NCI-H524 (cell line): ENCODE data around the gene GALNT15.

Experiments used
- DNase-seq, 2 experiments: peaks; one replicate each; lab custom pipeline; 2025; lab: John Stamatoyannopoulos, UW

GALNT15 gene

DNA sequence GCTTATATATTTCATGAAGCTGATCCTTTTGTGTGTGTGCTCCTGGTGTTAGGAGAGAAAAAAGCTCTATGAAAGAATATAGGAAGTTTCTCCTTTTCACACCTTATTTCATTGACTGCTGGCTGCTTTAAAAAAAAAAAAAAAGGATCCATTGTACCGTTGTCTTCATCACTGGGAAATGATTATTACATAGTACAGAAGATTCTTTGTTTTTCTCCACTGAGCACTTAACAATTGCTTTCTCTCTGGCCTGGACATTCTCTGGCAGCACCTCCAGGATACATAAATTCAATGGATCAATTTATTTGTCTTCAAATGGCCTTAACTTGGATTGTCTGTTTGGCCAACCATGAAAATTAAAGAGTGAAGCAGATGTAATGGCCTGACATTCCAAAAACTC, 53.1 kb downstream of the GALNT15 start:
- DNase-seq = no peak

DNA sequence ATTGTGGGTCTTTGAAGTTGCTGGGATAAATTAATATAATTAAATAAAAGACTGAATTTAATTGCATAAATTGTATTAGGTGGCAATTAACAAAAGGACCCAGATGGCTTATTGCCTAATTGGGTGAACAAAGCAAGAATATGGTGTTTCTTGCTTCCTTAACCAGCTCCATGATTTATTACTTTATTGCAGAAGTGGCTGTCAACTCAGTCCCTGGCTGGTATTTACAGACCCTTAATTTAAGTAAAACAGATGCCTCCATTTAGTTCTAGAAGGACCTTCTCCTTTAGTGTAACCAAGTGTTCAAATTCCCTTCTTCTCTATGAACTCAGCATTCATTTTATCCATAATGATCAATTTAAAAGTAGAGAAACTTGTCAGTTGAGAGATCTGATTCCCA, 55.2 kb downstream of the GALNT15 start:
- DNase-seq = peak in 1 of 2 experiments; percentile 30

DNA sequence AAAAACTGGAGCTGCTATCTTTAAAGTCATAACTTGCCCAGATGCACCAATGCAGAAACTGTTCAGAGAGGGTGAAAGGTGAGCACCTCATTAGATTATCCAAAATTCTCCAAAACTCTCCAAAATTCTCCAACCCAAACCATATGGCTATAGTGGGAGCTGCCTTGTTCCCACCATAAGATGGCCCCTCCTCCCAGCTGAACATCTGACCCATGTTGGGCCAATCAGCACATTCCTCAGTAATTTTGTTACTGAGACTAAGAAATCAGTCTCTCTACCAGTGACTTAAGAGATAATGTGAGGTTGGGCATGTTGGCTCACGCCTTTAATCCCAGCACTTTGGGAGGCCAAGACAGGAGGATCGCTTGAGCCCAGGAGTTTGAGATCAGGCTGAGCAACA, 57.5 kb downstream of the GALNT15 start:
- no peak for DNase-seq

DNA sequence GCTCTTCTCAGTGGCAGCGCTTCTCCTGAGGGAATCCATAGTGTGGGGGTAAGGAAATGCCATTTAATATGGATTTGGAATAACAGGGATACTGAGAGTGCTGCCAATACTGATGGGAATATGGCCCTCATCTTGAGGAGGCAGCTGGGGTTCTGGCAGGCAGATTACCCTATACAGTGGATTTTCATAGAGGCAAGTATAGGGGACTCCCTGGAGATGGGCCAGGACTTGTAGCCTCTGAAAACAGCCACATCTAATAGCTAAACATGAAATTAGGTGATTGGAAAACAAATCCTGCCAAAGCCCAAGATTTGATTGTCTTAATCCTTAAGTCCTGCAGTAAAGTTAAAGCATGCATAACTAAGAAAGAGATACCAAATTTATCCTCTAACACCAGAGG, 59.3 kb downstream of the GALNT15 start:
- no peak for DNase-seq

DNA sequence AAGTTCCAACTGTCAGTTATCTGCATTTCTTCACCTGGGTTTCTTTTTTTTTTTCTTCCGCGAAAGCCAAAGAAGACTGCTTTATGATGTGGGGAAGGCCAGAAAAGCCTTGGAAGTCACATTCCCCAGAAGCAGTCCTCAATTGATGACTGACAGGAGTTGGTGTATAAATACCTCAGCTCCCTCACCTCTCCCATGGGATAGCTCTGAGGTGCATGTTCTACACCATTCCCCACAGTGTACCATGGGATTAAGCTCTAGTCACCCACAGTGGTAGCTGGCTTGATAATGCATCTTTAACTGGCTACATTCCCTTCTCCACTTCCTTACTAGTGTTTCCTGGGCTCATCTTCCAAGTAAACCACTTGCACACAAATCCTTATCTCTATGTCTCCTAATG, 59.8 kb downstream of the GALNT15 start:
- DNase-seq = no peak

DNA sequence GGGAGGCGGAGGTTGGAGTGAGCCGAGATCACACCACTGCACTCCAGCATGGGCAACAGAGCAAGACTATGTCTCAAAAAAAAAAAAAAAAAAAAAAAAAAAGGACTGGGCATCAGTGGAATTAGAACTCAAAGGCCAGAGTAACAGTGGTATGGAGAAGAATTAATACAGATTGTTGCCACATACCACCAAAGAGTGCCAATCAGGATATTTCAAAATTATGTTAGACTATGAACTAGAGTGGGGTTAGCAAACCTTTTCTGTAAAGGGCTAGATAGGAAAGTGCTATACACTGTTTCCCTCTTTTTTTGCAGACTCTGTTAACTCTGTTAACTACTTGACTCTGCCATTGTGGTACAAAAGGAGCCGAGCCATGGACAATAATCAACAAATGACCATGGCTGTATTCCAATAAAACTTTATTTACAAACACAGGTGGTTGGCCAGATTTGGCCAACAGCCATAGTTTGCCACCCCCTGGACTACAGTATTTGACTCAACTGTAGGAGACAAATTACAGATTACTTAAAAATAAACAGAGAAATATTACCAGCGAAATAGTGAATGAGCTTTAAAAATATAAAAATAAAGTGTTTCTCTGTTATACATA, 61.7 kb downstream of the GALNT15 start:
- no peak for DNase-seq

DNA sequence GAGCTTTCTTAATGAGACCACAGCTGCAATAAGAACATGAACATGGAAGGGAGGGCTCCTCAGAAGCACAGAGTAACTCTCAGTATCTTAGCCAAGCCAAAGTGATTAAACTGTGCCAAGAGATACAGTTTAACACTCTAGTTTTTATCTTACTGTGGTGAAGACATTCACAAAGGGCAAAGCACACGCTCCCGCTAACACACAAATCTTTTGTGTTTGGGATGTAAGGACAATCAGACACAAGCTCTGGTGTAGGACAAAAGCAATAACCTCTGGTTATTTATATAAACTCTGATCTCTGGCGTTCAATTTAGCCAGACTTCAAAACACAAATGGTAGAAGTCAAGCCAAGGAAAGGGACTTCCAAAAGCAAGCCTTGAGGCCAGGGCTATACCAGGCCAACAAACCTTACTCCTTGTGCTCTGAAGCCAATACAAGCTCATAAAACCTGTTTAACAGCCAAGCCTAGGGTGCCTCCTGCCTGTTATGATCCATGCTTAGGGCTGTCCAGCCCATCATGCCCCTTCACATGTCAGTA, 62.4 kb downstream of the GALNT15 start:
- peak in 1 of 2 experiments; percentile 10 for DNase-seq

DNA sequence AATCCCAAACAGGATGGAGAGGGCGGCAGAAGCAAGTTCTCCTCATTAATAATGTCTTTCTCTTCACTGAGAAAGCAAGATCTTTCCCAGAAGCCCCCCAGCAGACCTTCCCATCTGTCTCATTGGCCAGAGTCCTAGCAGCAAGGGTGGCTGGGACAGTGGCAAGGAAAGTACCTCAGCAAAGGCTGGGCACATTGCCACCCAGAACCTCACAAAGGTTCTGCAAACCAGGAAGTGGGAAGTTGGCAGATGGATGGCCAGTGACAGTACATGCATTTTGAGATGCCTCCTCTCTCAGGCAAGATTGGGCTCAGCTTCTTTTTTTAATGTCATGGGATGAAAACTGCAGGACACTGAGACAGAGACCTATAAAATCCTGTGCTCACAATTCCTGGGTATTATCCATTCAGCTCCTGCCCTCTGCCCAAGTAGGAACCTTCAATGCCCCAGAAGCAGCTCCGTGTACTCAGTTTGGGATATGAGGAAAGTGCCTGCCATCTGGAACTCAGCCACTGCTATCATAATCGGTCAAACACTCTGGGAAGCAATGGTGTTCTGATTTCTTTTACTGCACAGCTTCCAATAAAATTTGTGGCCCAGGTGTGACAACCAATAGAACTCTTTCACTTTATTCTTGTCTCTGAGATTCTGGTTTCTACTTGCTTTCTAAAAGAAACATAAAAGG, 64.7 kb downstream of the GALNT15 start:
- DNase-seq = peak; percentile 92 to 94

DNA sequence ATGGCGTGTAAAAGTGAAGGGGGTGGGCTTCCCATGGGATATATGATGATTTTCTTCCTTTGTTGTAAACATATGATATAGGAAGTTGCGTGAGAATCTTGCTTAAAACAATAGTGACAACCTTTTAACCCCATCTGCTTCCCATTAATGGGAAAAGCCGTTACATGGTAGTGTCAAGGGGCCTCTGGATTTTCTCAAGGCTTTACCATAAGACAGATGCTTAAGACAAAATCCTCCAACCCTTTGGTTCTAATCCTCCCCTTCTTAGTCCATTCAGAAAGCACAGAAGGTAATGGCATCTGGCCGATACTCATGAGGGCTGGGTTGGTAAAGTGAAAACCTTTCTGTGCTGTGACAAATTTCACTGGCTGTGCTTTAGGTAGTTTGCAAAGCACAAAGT, 65.3 kb downstream of the GALNT15 start:
- DNase-seq = peak; percentile 96 to 99

DNA sequence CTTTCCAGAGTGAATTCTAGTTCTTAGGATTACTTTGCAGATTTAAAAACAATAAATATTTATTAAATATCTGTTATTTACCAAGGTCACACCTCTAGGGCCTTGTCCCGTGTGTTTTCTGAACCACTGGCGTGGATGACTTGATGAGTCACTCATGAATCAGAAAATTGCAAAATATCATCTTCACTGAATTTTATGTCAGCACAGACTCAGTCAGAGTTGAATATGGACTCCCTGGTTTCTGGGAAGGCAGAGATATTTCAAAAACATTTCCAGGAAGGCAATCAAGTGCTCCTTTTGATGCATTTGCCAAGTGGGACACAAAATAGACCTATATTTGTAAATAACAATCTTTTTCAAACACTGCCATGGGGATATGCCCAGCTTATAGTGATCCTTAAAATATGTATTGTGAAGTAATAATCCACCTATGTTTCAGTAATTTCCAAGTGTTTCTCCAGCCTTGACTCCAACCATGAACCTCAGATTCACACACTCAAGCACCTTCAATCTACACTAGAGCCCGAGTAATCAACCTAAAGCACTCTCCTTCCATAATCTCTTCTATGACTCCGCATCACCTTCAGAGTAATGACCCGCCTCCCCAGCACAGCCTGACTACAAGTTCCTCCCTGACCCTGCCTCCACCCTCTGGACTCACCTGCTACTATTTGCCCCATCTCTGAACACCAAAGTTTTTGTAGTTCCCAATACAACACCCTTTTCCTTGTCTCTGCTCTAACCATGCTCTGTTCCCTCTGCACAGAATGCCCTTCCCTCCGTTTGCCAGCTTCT, 65.9 kb downstream of the GALNT15 start:
- peak in 1 of 2 experiments; percentile 65 for DNase-seq

DNA sequence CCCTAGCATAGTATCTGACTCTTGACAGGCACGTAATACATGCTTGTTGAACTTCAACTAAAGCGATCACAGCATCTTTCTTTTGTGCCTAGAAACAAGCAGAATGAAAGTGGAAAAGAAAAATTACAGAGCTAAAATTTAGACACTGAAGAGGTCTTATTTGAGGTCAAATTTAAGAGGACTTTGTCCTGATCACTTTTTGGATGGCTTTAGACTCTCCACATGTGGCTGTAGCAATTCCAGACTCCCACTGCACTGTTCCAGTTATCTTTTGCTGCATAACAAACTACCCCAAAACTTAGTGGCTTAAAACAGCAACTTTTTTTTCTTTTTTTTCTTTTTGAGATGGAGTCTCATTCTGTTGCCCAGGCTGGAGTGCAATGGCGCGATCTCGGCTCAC, 66.7 kb downstream of the GALNT15 start:
- no peak for DNase-seq

DNA sequence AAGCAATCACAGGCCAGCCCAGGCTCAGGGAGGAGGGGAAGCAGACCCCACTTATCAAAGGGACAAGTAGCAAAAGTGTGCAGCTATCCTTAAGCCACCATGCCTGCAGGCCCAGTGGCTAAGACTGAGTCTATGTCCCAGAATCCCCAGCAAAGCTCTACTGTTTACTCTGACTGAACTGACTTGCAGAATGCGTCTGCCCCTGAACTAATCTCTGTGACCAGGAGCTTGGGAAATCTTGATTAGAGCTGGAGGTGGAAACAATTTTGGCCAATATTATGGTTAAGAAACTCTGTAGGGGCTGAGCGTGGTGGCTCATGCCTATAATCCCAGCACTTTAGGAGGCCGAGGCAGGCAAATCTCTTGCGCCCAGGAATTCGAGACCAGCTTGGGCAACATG, 67.7 kb downstream of the GALNT15 start:
- no peak for DNase-seq

DNA sequence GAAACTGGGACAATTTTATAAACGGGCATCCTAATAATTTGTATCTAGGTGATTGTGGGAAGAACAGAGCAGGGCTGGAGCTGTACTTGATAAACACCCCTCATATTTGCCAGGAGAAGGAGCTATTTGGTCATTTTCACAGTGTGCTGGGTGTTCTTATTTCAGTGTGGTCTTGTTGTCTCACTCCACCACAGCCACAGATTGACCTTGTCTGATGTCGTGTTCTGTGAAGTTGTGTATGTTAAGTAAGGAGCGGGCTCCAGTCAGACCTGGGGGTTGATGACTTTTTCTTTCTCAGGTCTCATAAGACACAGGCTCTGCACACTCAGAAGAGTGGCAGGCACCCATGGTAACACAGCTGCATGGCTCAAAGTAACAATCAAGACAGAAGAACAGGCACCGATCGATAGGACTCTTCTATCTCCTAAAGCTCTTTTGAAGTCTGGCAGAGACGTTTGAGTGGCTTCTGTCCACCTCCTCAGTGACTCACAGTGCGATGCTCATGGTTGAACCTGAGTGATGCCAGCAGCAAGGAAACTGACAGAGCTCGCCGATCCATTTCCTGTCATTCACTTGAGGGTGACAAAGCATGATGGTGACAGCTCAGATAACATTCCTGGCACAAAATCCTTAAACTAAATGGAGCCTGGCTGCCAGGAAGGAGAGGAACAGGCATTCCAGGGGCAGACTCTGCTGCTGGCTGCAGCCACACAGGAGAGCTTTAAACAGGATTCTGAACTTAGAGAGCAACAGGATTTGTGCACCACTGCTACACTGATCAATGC, 69.4 kb downstream of the GALNT15 start:
- no peak for DNase-seq

DNA sequence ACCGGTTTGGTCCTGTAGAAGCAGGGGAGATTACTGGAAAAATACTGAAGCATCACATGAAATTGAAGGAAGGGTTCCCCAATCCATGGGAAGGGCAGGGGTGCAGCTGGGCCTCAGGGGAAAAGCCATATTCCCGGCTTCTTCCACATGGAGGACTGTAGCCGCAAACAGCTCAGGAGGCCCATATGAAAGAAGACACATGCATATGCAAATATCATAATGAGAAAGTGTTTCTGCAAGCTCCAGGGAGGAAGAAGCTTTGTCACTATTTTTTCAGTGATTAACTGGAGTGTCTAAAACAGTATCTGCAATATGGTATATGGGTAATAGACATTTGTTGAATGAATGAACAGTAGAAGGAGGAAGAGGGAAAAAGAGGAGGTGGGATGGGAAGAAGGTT, 71.1 kb downstream of the GALNT15 start:
- DNase-seq = no peak

DNA sequence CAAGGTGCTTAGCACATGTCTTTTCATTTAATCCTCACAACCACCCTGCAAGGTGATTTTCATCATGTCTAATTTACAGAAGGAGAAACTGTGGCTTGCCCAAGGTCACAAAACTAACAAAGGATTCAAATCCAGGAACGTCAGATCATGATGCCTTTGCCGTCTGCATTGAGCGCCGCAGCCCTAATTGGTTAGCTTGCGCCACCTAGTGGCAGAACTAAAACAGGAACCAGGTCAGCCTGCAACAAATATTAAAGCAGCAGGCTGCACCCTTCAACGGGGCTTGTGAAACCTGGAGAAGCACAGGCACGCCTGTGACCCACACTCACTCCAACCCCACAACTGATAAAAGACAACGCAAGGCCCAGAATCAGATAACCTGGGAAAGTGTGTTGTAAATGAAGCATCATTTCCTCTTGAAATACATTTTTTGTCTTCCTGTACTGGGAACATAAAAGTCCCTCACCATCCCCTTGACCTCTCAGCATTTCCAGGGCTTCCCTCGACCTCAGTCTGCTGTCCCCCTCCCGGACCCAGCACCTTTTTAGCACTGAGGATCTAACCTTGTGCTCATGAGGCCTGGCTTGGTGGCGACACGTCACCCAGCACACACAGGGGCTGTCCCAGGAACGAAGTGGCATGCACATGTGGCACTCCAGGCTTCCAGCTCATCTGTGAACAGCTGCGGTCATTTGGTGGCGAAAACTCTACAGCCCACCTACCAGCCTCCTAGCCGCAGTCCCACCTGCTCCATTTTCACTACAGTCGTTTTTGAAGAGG, 73.0 kb downstream of the GALNT15 start:
- peak; percentile 89 to 95 for DNase-seq

DNA sequence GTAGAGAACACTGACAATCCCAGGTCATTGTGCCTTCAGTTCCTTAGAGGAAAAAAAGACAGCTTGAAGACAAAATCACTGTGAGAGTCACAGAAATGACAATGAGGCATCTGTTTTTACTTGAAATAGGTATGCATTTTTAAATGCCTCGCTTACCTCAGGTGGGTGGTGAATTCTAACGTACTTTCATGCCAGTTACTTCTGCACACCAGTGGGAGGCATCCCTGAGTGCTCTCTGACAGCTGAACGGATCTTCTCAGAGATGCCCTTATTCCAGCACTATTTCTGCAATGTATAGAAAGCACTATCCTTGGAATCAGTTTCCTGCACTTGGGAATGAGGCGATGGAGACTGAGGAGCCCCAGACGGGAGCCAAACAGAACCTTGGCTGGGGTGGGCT, 74.1 kb downstream of the GALNT15 start:
- no peak for DNase-seq

DNA sequence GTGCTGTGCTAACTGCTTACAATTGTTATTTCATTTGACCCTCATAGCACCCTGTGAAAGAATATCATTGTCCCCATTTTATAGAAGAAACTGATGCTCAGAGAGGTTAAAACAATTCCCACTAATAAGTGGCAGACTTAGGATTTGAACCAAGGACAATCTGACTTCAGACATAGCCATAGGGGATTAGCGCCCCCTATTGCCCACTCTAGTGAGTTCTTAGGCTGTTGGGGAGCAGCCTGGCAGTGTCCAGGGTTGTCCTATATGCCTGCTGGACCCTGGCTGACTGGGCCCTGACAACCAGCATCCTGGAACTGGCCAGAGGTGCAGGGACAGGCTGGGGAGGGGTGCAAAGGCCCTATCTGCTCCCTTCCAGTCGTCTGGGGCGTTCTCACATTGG, 74.9 kb downstream of the GALNT15 start:
- DNase-seq = peak in 1 of 2 experiments; percentile 50

DNA sequence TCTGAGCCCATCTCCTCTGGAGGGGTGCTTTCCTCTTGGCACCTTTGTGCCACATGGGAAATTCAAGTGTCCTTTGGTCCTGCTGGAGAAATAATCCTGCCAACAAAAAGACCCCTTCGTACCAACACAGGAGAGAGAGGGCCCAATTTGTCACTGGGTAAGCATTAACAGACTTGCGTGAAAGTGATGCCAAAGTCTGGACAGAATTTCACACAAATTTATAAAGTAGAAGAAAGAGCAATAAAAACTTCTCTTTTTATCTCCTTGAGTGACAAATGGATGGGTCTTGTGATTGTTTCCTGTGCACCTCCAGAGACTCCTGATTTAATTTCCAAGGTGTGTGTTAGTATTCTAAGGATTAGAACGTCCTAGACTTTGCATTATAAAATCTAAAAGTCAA, 75.4 kb downstream of the GALNT15 start:
- DNase-seq = no peak

DNA sequence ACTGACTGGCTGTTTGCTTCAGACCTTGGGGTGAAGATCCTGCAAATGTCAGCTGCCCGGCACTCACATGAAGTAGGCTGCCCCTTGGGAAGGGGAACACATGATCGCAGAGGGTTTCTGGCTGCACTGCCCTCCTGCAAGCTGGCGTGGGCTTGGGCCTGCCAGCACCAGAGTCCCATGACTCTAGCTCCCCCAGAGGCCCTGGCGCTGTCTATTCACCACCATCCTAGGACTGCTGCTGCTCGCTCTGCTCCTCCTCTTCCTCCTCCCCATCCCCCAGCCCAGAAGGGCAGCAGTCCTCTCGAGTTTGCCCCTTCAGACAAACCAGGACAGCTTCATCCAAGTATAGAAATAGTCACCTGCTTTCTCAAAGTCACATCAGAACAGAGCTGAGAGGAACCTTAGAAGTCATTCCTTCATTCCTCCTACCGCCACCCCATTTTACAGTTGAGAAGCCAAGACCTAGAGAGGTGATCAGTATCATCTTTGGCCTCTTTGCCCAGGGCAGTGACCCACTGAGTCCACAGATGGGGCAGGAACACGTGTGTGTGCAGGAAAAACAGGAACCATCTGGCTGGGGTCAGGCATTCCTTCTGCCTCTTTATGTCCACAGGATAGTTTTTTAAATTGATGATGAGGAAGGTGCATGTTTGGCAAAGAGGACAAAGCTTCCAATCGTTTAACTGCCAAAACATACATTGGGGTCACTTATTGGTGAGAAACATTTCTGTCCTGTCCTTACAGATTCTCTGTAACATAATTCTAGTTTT, 77.0 kb downstream of the GALNT15 start:
- DNase-seq = no peak

DNA sequence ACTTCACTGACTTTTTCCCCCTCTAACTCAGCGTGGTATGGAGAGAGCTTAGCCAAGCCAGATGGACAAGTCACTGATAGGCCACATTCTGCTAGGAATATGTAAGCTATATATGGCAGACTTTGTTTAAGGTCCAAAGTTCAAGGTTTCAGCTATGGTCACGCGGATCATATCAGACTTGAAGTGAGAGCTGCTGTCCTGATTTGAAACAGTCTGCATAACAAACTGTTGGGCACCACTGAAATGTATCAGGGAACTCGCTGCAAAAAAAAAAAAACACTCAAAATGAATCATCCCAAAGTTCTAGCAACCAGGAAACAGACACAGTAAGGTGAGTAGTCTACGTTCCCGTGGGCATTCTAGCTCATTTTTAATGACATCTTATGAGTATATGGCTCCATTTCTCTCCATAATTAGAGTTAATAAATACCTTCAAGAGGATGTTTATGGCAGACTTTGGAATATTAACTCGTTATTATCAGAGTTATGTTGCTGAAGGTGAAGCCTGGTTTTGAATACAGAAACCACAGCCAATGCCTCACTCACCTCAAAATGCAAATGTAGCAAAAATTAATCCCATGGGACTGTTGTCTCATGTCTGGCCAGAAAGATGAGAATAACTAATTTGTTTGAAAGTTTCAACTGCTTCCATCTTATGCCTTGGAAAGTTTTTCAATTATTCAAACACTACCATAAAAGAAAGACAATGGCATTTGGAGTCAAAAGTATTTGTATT, 77.9 kb downstream of the GALNT15 start:
- peak in 1 of 2 experiments; percentile 6 for DNase-seq
